RKO (cell line): ENCODE measurements around the gene RBPJ.

Source experiments
- DNase-seq: peaks from one replicate; pipeline ENCODE4 v3.0.0-alpha.2; 2016; ENCODE audit warnings: low spot score

The RBPJ gene

DNA sequence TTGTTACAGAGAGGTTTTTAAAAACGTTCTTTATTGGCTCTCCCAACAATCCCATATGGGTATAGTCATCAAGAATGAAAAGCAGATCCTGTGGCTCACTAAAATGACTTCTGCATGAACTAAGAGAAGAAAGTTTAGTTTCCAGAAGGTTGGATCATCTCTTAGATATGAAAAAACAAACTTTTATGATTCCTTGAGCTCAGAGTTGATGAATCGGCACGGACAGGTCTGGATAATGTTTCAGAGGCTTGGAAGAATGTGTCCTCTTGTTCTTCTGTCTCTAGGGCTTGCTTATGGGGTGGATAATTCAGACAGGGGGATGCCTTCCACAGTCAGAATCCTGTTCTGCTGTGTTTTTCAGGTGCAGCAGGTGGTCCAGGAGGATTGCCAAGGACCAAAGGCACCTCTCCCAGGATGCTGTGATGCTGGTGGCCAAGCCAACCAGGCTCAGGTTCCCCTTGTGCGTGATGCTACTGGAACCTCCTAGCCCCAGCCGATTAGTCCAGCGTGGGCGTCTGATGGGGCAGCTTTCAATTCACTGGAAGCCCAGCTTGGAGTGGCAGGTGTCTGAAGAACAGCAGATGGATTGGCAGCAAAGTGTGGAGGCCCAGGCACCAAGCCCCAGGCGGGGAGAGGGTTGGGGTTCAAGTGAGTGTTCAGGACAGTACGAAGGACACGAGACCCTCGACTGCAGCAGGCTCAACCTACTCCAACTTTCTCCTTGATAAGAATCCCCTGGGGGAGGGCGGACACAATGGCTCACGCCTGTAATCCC is 139.1 kb downstream of the RBPJ start:
- DNase-seq, result no peak

DNA sequence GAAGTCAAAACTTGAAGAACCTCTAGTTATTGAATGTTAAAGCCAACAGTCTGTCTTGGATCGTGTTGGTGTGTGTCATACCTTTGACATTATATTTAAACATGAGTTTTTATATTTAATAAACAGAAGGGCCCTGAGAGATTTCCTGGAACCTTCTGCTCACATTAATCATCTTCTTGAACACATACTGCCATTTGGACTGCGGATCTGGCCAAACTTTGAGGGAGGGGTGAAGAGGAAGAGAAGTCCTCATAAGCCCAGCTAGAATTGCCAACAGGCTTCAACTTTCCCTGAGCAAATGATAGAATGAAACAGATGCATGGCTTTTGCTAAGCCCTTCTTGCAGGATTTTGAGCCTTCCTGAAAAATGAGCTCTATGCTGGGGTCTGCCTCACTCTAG is 142.1 kb downstream of the RBPJ start:
- DNase-seq, result no peak

DNA sequence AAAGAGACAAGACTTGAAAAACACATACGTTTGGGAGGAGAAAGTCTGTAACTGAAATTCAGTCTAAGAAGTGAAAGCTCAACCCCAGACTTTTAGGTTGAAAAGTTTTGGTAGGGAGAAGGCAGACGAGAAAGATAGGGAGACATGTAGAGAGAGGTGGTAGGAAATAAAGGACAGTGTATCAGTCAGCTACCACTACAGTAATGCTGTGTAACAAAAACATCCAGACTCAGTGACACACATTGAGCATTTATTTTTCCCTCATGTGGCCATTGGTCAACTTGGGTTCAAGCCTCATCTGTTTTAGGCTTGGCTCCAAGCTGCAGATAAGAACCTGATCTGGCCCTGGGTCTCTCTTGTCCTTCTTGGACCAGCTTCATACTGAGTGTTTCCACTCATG is 142.6 kb downstream of the RBPJ start:
- DNase-seq, result no peak

DNA sequence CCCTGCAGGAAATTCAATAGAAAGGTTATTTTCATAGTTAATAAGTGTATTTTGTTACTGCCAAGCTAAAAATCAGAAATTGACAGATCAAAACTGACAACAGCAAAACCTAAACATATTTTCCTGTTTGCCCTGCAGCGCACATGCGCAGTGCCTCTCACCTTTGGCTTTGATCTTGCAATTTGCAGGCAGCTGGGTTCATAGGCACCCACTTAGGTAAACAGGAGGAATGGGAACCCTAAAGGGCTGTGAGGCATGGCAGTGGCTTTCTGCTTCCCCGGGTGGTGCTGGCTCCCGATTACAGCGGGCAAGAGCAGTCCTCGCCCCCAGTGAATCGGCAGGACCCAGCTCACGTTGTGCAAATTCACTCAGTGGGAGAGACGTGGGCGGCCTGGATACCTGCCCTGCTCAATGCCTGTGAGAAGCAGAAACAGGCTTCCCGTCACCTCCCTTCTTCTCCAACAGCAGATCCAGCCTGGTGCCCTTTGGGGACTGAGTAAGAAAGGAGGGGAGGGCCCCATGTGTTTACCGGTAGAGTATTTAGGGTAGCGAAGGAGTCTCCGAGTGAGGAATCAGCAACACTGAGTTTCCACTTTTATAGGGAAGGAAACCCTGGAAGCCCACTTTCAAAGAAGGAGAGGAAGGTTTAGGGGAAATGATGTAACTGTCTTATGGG is 143.7 kb downstream of the RBPJ start:
- no peak for DNase-seq

DNA sequence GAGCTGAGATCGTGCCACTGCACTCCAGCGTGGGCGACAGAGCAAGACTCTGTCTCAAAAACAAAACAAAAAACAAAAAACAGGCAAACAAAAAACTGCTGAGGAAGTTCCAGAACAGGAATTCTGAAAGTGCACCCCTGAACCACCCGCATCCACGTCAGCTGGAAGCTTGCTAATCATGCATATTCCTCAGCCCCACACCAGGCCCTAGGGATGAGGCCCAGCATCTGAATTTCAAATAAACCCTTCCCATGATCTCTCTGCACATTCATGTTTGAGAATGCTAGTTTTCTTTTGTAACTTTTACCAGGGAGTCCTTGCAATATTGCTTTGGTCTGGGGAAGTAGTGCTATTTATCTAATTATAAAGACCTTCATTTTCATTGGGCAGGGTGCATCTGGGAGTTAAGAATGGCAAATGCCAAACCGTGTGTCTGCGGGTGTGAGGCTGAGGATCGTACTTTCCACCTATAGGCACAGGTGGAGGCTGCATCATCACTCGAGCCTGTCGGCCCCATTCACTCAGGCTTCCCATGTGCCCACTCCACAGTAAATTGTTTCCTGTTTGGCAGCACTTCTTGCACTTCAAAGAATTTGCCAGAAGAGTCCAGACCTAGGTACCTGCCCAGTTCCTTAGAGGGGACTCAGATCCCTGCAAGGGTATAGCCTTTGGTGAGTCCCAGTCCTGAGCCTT is 145.9 kb downstream of the RBPJ start:
- DNase-seq, result no peak

DNA sequence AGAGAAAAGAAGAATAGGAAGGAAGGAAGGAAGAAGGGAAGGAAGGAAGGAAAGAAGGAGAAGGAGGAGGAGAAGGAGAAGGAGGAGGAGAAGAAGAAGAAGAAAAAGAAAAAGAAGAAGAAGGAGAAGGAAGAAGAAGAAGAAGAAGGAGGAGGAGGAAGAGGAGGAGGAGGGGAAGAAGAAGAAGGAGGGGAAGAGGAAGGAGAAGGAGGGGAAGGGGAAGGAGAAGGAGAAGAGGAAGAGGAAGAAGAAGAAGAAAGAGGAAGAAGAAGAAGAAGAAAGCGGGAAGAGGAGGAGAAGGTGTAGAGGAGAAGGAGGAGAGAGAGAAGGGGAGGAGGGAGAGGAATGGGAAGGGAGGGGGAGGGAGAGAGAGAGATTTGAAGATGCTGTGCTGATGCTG is 146.9 kb downstream of the RBPJ start:
- DNase-seq, result no peak

DNA sequence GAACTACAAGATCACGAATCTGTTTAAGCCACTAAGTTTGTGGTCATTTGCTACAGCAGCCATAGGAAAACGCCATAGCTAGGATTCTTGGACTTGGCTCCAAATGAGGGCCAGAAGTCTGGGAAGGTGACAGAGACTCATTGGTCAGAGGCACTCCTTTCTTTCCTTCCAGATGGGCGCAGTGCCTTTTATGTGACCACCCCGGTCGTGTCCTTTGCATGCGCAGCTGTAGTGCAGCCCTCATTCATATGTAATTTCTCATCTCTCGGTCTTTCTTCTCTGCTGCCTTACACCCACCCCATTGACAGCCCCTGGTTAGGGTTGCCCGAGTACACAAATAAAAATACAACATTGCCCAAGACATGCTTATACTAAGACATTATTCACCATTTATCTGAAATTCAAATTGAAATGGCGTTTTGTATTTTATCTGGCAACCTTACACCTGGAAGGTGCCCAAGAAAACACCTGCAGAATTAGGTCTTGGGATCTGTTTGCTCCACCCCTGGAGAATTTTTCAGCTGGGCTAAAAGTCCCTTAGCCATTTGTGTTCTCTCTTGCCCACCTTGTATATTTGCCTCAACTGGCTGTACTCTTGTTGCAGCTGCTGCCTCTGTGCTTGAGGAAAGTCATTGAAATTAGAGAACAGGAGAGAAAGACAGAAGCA is 147.6 kb downstream of the RBPJ start:
- DNase-seq, result no peak

DNA sequence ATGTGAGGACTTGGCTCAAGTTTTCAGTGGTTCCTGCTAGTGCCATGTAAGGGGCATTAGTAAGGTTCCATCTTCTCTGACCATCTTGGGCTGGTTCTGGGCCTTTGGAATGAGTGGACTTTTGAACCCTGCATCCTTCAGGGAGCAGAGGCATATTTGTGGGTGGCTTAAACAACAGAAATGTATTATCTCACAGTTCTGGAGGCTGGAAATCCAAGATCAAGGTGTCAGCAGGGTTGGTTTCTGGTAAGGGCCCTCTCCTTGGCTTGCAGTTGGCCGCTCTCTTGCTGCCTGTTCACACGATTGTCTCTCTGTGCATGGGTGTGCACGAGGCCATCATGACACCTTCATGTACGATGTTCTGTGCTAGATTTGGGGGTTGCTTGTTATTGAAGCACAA is 148.2 kb downstream of the RBPJ start:
- no peak for DNase-seq

DNA sequence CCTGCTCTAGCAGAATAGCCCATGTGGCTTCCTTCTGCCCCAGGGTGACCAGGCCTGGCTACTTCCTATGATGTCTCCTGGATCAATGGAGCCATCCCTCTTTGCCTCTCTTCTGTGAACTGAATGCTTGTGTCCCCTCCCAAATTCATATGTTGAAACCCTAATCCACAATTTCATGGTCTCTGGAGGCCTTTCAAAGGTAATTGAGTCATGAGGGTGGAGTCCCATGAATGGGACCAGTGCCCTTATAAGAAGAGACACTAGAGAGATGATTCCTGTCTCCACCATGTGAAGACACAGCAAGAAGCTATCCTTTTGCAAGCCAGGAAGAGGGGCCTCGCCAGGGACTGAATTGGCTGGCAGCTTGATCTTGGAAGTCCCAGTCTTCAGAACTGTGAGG is 151.1 kb downstream of the RBPJ start:
- no peak for DNase-seq

DNA sequence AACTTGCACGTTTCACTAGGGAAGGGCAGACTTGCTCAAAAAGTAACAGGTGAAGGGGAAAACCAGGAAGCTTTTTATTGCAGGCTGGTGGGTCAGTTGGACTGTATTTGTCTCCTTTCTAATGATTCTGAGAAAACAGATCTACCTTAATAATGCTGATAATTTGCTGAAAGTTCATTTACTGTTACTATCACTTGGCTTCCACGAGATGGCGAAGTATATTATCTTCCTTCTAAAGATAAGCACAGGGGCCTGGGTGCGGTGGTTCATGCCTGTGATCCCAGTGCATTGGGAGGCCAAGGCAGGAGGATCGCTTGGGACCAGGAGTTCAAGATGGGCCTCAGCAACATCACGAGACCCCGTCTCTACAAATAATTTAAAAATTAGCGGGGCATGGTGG is 153.1 kb downstream of the RBPJ start:
- DNase-seq, result no peak

DNA sequence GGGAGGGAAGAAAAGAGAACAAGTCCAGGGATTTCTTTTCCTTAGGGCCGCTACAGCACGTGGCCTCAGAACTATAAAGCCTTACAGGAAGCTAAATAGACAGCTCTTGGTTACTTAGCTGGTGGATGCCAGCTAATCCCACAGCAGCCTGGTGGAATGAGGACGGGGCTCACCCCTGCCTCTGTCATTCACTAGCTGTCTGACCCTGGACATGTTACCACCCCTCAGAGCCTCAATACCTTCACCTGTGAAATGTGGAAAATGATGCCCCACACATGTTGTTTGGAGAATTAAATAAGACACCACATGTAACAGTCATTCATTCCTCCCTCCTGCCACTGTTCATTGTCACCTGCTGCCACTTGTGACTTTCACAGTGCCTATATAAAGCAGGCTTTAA is 153.7 kb downstream of the RBPJ start:
- DNase-seq, result no peak

DNA sequence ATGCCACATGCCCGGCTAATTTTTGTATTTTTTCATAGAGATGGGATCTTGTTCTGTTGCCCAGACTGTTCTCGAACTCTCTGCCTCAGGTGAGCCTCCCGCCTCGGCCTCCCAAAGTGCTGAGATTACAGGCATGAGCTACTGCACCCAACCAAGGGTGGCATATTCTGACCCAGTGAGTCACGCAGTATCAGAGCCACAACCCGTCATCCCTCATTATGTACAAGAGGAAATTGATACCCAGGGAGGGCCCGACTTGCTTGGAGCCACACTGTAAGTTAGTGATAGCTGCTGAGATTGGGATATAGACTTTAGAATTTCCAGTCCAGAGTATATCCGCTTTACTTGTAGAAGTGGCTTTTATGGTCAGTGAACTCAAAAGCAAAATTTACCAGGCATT is 154.9 kb downstream of the RBPJ start:
- no peak for DNase-seq

DNA sequence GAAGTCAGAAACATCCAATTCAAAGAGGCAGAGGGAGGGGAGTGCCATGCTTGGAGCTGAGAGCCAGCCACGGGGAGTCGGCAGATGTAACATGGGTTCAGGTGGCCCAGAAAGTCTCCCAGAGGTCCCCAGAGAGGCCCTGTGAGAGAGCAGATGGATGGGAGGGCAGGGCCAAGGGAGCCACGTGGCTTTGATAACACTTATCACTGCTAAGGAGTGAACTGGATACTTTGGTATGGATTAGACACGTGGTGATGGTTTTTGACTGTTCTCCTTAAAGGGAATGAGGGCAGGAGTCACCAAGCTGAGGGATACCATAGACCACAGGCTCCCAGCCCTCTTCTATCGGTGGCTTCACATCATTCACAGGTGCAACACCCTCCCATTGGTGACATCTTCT is 155.7 kb downstream of the RBPJ start:
- no peak for DNase-seq

DNA sequence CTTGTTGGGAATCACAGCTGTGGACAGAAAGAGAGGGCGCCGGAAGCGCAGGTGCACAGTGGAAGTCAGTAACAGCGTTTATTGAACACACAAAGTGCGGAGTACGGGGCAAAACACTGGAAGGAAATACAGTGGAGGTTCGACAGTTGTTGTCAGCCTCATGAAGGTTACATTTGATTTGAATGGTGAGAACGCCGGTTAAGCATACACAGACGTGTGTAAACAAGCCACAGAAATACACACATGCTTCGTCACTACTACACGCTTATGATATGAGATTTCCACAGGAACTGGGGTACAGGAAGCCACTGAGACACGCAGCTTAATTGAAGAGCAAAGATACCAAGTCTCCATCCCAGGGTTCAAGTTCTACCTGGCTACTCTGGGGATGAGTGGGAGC is 157.5 kb downstream of the RBPJ start:
- no peak for DNase-seq

DNA sequence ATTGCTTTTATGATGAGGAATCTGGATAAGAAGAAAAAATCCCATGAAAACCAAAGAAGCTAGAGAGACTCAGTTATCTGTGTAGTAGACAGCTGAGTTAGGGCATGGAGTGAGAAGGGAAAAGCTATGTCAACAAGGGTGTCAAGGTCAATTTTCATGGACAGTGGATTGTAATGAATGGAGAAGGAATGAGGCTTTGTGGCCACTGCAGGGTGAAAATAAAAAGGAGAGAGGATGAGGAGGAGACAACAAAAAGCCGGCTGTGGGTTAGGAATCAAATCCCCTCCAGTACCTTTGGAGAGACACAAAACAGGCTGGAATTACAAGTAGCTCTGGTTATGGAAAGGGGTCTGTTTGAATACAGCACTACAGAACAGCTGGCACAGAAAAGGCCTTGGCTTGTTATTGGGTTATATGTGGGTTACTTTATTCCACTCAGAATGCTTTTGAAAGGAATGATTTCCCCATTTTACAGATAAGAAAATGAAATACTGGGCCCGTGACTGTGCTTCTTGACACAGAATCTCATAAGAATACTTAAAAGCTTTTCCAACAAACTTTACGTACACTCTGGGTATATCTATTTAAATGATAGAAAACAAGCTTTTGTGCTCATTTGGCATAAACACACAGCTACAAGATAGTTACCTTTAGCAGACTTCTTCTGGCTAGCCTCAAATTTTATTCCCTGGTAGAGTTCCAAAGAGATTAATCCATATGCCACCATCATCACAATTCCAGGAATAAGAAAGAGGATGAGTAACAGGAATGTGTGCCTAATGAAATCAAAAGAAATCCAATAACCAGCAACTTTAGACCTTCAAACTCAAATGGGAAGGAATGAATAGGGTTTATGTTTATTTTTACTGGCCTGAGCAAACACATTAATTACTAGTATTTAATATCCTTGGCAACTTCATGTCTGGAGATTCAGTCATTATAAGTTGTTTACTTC is 162.0 kb downstream of the RBPJ start:
- no peak for DNase-seq

DNA sequence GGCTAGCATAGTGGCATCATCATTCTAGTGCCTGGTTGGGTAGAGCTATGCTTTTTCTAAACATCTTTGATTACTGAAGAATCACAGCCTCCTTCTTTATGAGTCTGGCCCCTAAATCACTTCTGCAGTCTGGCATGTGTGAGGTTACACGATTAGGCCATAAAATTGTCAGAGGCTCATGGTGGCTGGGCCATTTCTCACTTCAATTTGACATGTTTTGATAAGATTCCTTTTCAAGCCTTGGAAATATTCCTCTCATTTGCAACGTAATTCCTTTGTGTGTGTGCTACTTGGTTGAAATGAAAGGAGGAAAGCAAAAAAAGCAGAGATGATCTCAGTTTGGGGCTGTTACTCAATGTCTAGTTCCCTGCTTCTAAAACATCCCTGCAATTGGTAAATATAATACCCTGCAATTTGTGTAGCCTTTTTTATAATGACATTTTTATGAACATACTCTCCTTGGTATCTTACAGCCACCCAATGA is 163.3 kb downstream of the RBPJ start:
- DNase-seq, result no peak

DNA sequence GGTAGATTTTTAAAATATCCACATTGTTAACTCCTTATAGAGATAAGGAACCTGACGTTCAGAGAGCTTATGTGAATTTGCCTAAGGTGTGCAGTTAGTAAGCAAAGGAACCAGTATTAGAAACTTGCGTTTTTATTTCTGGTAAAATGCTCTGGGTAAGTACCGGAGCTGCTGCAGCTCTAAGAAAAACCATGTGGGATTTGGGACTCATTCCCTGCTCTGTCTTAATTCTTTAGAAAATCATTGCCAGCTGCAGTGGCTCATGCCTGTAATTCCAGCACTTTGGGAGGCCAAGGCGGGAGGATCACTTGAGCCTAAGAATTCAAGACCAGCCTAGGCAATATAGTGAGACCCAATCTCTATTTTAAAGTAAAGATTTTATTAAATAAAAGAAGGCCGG is 163.7 kb downstream of the RBPJ start:
- no peak for DNase-seq
